Sigmoid colon (tissue), 4 donors: ENCODE data around the gene NR4A3.

Experiments used
- CTCF ChIP-seq, 4 experiments: fragments of 450-650 bp in 3 of 4; fragments of 200-600 bp in 1 of 4; IDR thresholded peaks; one replicate each; pipeline ENCODE4 v1.5.1; 2016 to 2019; ENCODE audit warnings: antibody characterized with exemption in 4 of 4, mild to moderate bottlenecking in 3 of 4, moderate library complexity in 2 of 4
- EP300 ChIP-seq, 4 donors: sonication (generic); formaldehyde crosslinking; IDR thresholded peaks; one replicate each; pipeline ENCODE4 v1.6.1; 2017; ENCODE audit warnings: antibody characterized with exemption in 4 of 4
- POLR2A ChIP-seq, 2 donors: fragments of 450-650 bp; IDR thresholded peaks; one replicate each; pipeline ENCODE4 v1.6.1; 2016; ENCODE audit warnings: antibody characterized with exemption in 2 of 2, mild to moderate bottlenecking in 2 of 2, moderate library complexity in 2 of 2
- POLR2AphosphoS5 ChIP-seq, 4 donors: sonication (generic); formaldehyde crosslinking; IDR thresholded peaks; one replicate each; pipeline ENCODE4 v1.6.1; 2017; ENCODE audit warnings: antibody characterized with exemption in 4 of 4

GRCh38 chr9:99813739-99814138 lies 7.9 kb upstream of the NR4A3 start:
- TF ChIP-seq POLR2A (IDR thresholded peaks at IDR 0.05) (no peak), CTCF (IDR thresholded peaks at IDR 0.05) (no peak), EP300 (IDR thresholded peaks at IDR 0.05) (no peak), POLR2AphosphoS5 (IDR thresholded peaks at IDR 0.05) (no peak)
